Progenitor cell of endocrine pancreas (in vitro differentiated cells): Measurements from ENCODE around the gene TMC3. TPM values are rescaled to one million over a fixed set of nuclear protein-coding genes. Genes with fewer than 3 reads are reported as not detected.

Experiments
- DNase-seq: peaks from one replicate; pipeline ENCODE4 v3.0.0; 2021; ENCODE audit warnings: low spot score; ENCODE audit not compliant: unreplicated experiment
- H3K27ac Mint-ChIP-seq: 2 replicates; pipeline ENCODE4 v1.8.0; 2021; ENCODE audit warnings: mild to moderate bottlenecking, moderate library complexity, mixed read lengths
- H3K27me3 Mint-ChIP-seq: 2 replicates; pipeline ENCODE4 v1.8.0; 2021; ENCODE audit warnings: mixed read lengths
- H3K36me3 Mint-ChIP-seq: 2 replicates; pipeline ENCODE4 v1.8.0; 2022; ENCODE audit warnings: mixed read lengths; ENCODE audit not compliant: insufficient read depth
- H3K4me1 Mint-ChIP-seq: 2 replicates; pipeline ENCODE4 v1.8.0; 2021; ENCODE audit warnings: low read depth, mixed read lengths
- H3K4me3 Mint-ChIP-seq: 2 replicates; pipeline ENCODE4 v1.8.0; 2021; ENCODE audit warnings: low read depth, mild to moderate bottlenecking, moderate library complexity, mixed read lengths
- H3K9me3 Mint-ChIP-seq: 2 replicates; pipeline ENCODE4 v1.8.0; 2021; ENCODE audit warnings: low read depth, mixed read lengths
- total RNA-seq: library from RNA; stranded (reverse); gene quantifications from 2 replicates; pipeline ENCODE4 v1.2.1, GENCODE V29; 2021
- TF ChIP-seq, protein P1 (sequence below): fragments of 200-600 bp; sonication (generic); IDR thresholded peaks from one replicate; pipeline ENCODE4 v1.5.0; 2021; ENCODE audit warnings: antibody characterized with exemption, mild to moderate bottlenecking; ENCODE audit not compliant: unreplicated experiment

Gene TMC3
- total RNA-seq, 1 donor from 2014 or later = 0.10 TPM

GRCh38 chr15:81296673-81297072 lies 77.3 kb downstream of the TMC3 start:
- H3K27ac Mint-ChIP-seq = no peak overlapping the region
- H3K4me1 Mint-ChIP-seq = peaks cover 3% of the 10 kb centered on the region
- no peak for DNase-seq
- no peak overlapping the region for H3K4me3 Mint-ChIP-seq
- H3K27me3 Mint-ChIP-seq = peaks cover 19% of the 10 kb centered on the region
- TF ChIP-seq, protein P1, sequence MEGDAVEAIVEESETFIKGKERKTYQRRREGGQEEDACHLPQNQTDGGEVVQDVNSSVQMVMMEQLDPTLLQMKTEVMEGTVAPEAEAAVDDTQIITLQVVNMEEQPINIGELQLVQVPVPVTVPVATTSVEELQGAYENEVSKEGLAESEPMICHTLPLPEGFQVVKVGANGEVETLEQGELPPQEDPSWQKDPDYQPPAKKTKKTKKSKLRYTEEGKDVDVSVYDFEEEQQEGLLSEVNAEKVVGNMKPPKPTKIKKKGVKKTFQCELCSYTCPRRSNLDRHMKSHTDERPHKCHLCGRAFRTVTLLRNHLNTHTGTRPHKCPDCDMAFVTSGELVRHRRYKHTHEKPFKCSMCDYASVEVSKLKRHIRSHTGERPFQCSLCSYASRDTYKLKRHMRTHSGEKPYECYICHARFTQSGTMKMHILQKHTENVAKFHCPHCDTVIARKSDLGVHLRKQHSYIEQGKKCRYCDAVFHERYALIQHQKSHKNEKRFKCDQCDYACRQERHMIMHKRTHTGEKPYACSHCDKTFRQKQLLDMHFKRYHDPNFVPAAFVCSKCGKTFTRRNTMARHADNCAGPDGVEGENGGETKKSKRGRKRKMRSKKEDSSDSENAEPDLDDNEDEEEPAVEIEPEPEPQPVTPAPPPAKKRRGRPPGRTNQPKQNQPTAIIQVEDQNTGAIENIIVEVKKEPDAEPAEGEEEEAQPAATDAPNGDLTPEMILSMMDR = no peak
- no peaks in the 10 kb centered on the region for H3K9me3 Mint-ChIP-seq
- H3K36me3 Mint-ChIP-seq = no peaks in the 10 kb centered on the region

DNA sequence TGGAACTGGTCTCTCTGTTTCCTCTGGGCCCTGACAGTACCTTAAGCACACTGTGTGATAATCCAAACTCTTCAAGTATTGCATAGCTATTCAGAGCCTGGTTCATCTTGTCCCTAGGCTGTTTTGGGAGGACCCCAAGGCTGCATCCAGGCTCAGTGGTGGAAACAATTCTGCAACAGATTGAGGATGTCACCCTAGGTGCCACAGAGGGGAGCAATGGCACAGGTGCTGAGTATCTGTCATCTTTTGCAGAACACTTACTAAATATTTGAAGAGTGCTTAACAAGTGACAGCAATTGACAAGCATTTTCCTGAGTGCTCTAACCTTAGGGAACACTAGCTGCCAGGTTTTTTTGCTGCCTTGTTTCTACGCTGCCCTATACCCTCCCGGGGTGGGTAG lies 77.8 kb downstream of the TMC3 start:
- TF ChIP-seq, protein P1 = no peak
- H3K4me1 Mint-ChIP-seq = peaks cover 3% of the 10 kb centered on the region
- DNase-seq = no peak
- H3K36me3 Mint-ChIP-seq = no peaks in the 10 kb centered on the region
- no peak overlapping the region for H3K27ac Mint-ChIP-seq
- no peaks in the 10 kb centered on the region for H3K9me3 Mint-ChIP-seq
- H3K27me3 Mint-ChIP-seq = peaks cover 19% of the 10 kb centered on the region
- H3K4me3 Mint-ChIP-seq = no peak overlapping the region

DNA sequence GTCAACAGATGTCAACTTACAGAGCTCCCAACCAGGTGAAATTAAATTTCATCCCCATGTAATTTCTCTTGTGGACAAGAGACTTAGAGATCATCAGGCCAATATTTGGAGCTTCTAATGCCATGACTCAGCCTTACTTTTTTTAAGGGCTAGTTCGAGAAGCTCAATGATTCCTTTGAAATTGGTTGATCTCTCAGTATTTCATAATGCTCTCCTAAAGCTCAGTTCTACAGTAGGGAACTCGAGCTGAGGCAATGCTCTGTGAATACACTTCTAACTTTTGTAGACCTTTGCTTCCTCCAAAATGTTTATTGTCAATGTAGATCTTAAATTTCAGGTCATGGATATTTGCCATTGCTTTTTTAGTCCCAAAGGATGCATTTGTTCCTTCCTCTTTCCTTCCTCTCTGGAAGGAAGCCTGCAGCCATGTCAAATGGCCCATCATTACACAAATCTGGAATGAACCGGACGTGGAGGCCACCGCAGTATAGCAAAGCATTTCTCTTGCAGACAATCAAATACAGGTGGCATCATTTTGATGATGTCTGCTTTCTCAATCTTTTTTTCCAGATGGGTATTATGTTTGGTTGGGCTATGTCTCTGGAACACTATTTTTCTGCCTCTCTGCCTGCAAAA lies 78.4 kb downstream of the TMC3 start:
- no peaks in the 10 kb centered on the region for H3K36me3 Mint-ChIP-seq
- TF ChIP-seq, protein P1 = no peak
- no peaks in the 10 kb centered on the region for H3K9me3 Mint-ChIP-seq
- DNase-seq = no peak
- no peak overlapping the region for H3K27ac Mint-ChIP-seq
- H3K4me3 Mint-ChIP-seq = no peak overlapping the region
- H3K27me3 Mint-ChIP-seq = peaks cover 19% of the 10 kb centered on the region
- H3K4me1 Mint-ChIP-seq = peaks cover 3% of the 10 kb centered on the region

DNA sequence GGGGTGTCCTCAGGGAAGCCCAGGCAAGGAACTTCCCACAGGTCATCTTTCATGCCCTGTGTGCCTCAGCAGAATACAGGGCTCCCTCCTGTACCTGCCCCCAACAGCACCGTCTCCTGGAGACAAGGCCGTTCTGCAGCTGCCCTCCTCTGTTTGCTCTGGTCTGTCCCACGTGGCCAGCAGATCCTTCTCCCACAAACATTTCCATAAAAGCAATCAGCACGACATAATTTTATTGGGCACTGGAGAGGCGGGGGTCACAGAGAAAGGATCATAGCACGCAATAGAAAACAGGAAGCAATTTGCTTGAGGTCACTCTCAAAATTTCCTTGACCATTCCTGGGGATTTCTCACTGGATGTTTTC lies 79.5 kb downstream of the TMC3 start:
- Mint-ChIP-seq H3K27ac (no peak overlapping the region), H3K9me3 (no peaks in the 10 kb centered on the region), H3K4me1 (peaks cover 3% of the 10 kb centered on the region), H3K27me3 (peaks cover 19% of the 10 kb centered on the region), H3K4me3 (no peak overlapping the region), H3K36me3 (no peaks in the 10 kb centered on the region)
- TF ChIP-seq, protein P1 = no peak
- no peak for DNase-seq

GRCh38 chr15:81293728-81294515 lies 80.1 kb downstream of the TMC3 start:
- no peak overlapping the region for H3K27ac Mint-ChIP-seq
- H3K27me3 Mint-ChIP-seq = peaks cover 17% of the 10 kb centered on the region
- no peak overlapping the region for H3K4me3 Mint-ChIP-seq
- TF ChIP-seq, protein P1 = no peak
- peaks cover 3% of the 10 kb centered on the region for H3K4me1 Mint-ChIP-seq
- no peaks in the 10 kb centered on the region for H3K36me3 Mint-ChIP-seq
- no peak for DNase-seq
- H3K9me3 Mint-ChIP-seq = no peaks in the 10 kb centered on the region
